OCI-LY7 (cell line): ENCODE results near the gene ZBED5. TPM values are rescaled to one million over a fixed set of nuclear protein-coding genes. Genes with fewer than 3 reads are reported as not detected.

Experiments used
- BruUV-seq: library from RNA; stranded (reverse); fragments of 400-500 nt; replicated peaks from 2 replicates; lab custom pipeline; 2021; lab: Mats Ljungman, UMichigan
- CTCF ChIA-PET: fragments of 300-600 bp; sonication (Branson Sonifier 250); formaldehyde crosslinking; loops from one replicate; lab custom pipeline; 2022; ENCODE audit warnings: antibody characterized with exemption; ENCODE audit not compliant: unreplicated experiment; lab: Charles Lee
- POLR2A ChIA-PET: fragments of 300-600 bp; sonication (Branson Sonifier 250); formaldehyde crosslinking; loops from one replicate; lab custom pipeline; 2022; ENCODE audit warnings: antibody characterized with exemption; lab: Charles Lee
- DNase-seq: peaks from one replicate; pipeline ENCODE4 v3.0.0-alpha.2; 2015; ENCODE audit warnings: low spot score
- H2AFZ ChIP-seq: fragments of 200-600 bp; sonication (generic), shearing (Covaris generic); 2 replicates; pipeline ENCODE4 v1.6.1; 2014; ENCODE audit warnings: mild to moderate bottlenecking, antibody characterized with exemption, low read length, moderate library complexity
- H3K27ac ChIP-seq: fragments of 200-600 bp; sonication (generic); 2 replicates; pipeline ENCODE4 v1.5.1; 2014; ENCODE audit warnings: mixed run types, low read depth, mild to moderate bottlenecking, moderate library complexity, low read length, inconsistent platforms; ENCODE audit not compliant: poor library complexity, severe bottlenecking
- H3K36me3 ChIP-seq: fragments of 200-600 bp; sonication (generic); 2 replicates; pipeline ENCODE4 v1.6.1; 2014; ENCODE audit warnings: mild to moderate bottlenecking, antibody characterized with exemption, low read length, moderate library complexity, mixed read lengths; ENCODE audit not compliant: insufficient read depth
- H3K4me1 ChIP-seq: fragments of 200-600 bp; sonication (generic); 2 replicates; pipeline ENCODE4 v1.5.1; 2014; ENCODE audit warnings: mild to moderate bottlenecking, low read length; ENCODE audit not compliant: insufficient read depth, poor library complexity, severe bottlenecking
- H3K4me2 ChIP-seq: fragments of 200-600 bp; sonication (generic); 2 replicates; pipeline ENCODE4 v1.6.1; 2014; ENCODE audit warnings: mild to moderate bottlenecking, low read length
- H3K4me3 ChIP-seq: fragments of 200-600 bp; sonication (generic); 2 replicates; pipeline ENCODE4 v1.5.1; 2014; ENCODE audit warnings: mild to moderate bottlenecking, low read depth, low read length; ENCODE audit not compliant: poor library complexity, severe bottlenecking
- H3K79me2 ChIP-seq: fragments of 200-600 bp; sonication (generic); 2 replicates; pipeline ENCODE4 v1.6.1; 2016; ENCODE audit warnings: low read depth, mild to moderate bottlenecking, low read length, moderate library complexity, mixed read lengths; ENCODE audit not compliant: insufficient read depth
- H3K9me2 ChIP-seq: fragments of 200-600 bp; sonication (generic); 2 replicates; pipeline ENCODE4 v1.6.1; 2016; ENCODE audit warnings: mild to moderate bottlenecking, low read length, mixed read lengths; ENCODE audit not compliant: insufficient read depth
- H3K9me3 ChIP-seq: fragments of 200-600 bp; sonication (generic); 2 replicates; pipeline ENCODE4 v1.6.1; 2014; ENCODE audit warnings: mild to moderate bottlenecking, mixed run types, low read length, mixed read lengths
- H4K20me1 ChIP-seq: fragments of 200-600 bp; sonication (generic); 2 replicates; pipeline ENCODE4 v1.6.1; 2014; ENCODE audit warnings: mild to moderate bottlenecking, antibody characterized with exemption, low read length, moderate library complexity, mixed read lengths; ENCODE audit not compliant: insufficient read depth
- CTCF ChIP-seq: fragments of 200-600 bp; sonication (generic); conservative IDR thresholded peaks from 2 replicates; pipeline ENCODE4 v1.5.1; 2014; ENCODE audit warnings: mild to moderate bottlenecking, antibody characterized with exemption, low read length, moderate library complexity, mixed read lengths
- EZH2phosphoT487 ChIP-seq: fragments of 200-600 bp; sonication (generic); IDR thresholded peaks from 2 replicates; pipeline ENCODE4 v1.6.1; 2018; ENCODE audit warnings: low read depth, borderline replicate concordance, mild to moderate bottlenecking, mixed run types, antibody characterized with exemption, low read length, moderate library complexity, mixed read lengths
- intact Hi-C: fragments of 100-400 bp; cut with micrococcal nuclease; formaldehyde crosslinking; loops from one replicate; pipeline ENCODE4 v1.10.0; 2022; ENCODE audit not compliant: unreplicated experiment
- total RNA-seq, 2 experiments: library from RNA; depleted of rRNA in 1 of 2; stranded (reverse); fragments of >200 nt in 1 of 2; shearing (Covaris generic) in 1 of 2; gene quantifications; 2 replicates each; pipeline ENCODE4 v1.2.3, GENCODE V29; 2014 to 2022

Gene ZBED5
- total RNA-seq, 2 experiments from 2014 or later = 42.1 to 71.9 TPM

- Histone ChIP-seq H3K4me3 (no peak overlapping the region), H3K9me2 (no peaks in the 10 kb centered on the region), H3K4me1 (no peaks in the 10 kb centered on the region), H3K79me2 (peaks cover 17% of the 10 kb centered on the region; the same call in 1 of the 2 replicates), H3K4me2 (no peak overlapping the region), H3K36me3 (peaks cover 30% of the 10 kb centered on the region), H3K9me3 (no peaks in the 10 kb centered on the region), H2AFZ (no peak overlapping the region), H3K27ac (no peak overlapping the region), H4K20me1 (no peaks in the 10 kb centered on the region)
- no peak for DNase-seq
- BruUV-seq = no TSS peak
- TF ChIP-seq EZH2phosphoT487 (no peak), CTCF (no peak)
- intact Hi-C loops = no loop called here
- ChIA-PET CTCF (interaction anchor here (0.7 to 1.5 kb wide), 2 partner anchors 10 to 39 kb away, joined by 3 read pairs; partner anchors contain the start of genes EIF4G2 and ZBED5), POLR2A (interaction anchor here (0.6 to 3.0 kb wide), 7 partner anchors 10 to 392 kb away, joined by 3 to 15 read pairs (median 4); partner anchors contain the start of gene EIF4G2)
Measured at GRCh38 chr11:10847960-10848860, 9.6 kb downstream of the ZBED5 start.

- no peak overlapping the region for H2AFZ ChIP-seq
- H3K4me3 ChIP-seq = no peak overlapping the region
- no peaks in the 10 kb centered on the region for H3K4me1 ChIP-seq
- no peak overlapping the region for H3K27ac ChIP-seq
- ChIA-PET POLR2A (interaction anchor here (1.2 kb wide), 1 partner anchor 43 kb away, joined by 3 read pairs; no protein-coding TSS in a partner anchor), CTCF (no interaction called here)
- DNase-seq = no peak
- no peak overlapping the region for H3K4me2 ChIP-seq
- H3K79me2 ChIP-seq = peaks cover 4% of the 10 kb centered on the region; the same call in 1 of the 2 replicates
- TF ChIP-seq CTCF = no peak
- no peaks in the 10 kb centered on the region for H3K9me2 ChIP-seq
- BruUV-seq = no TSS peak
- intact Hi-C loops = no loop called here
- no peaks in the 10 kb centered on the region for H4K20me1 ChIP-seq
- H3K36me3 ChIP-seq = peaks cover 14% of the 10 kb centered on the region
- no peaks in the 10 kb centered on the region for H3K9me3 ChIP-seq
Measured at GRCh38 chr11:10846660-10847059, 11.2 kb downstream of the ZBED5 start.

GRCh38 chr11:10845589-10845988, 12.3 kb downstream of the ZBED5 start:
- CTCF ChIA-PET = no interaction called here

More at GRCh38 chr11:10845589-10845988, 12.3 kb downstream of the ZBED5 start:
- Histone ChIP-seq H2AFZ (no peak overlapping the region), H3K4me1 (peaks cover 5% of the 10 kb centered on the region), H3K79me2 (no peaks in the 10 kb centered on the region), H4K20me1 (no peaks in the 10 kb centered on the region), H3K27ac (no peak overlapping the region), H3K36me3 (peaks cover 7% of the 10 kb centered on the region), H3K9me3 (no peaks in the 10 kb centered on the region), H3K4me2 (no peak overlapping the region), H3K9me2 (no peaks in the 10 kb centered on the region), H3K4me3 (no peak overlapping the region)
- no peak for DNase-seq
- no TSS peak for BruUV-seq
- POLR2A ChIA-PET = interaction anchor here (0.8 to 1.5 kb wide), 3 partner anchors 9 to 36 kb away, joined by 3 to 5 read pairs (median 4); partner anchors contain the start of gene ZBED5
- TF ChIP-seq CTCF (no peak), EZH2phosphoT487 (no peak)
- intact Hi-C loops = no loop called here
